IgD-negative memory B cell (primary cell): Measurements from ENCODE around the gene SEMA6A. TPM values are rescaled to one million over a fixed set of nuclear protein-coding genes. Genes with fewer than 3 reads are reported as not detected.
A peak's percentile ranks its signal among the peaks of the same experiment; 100 is the strongest.

Experiments
- H3K27ac Mint-ChIP-seq, 3 donors: one replicate each; pipeline ENCODE4 v1.8.0; 2020 to 2022; ENCODE audit warnings: mild to moderate bottlenecking in 3 of 3, mixed read lengths in 3 of 3, moderate library complexity in 1 of 3
- H3K27me3 Mint-ChIP-seq: one replicate; pipeline ENCODE4 v1.8.0; 2021; ENCODE audit warnings: mixed read lengths
- H3K36me3 Mint-ChIP-seq: one replicate; pipeline ENCODE4 v1.8.0; 2020; ENCODE audit warnings: mild to moderate bottlenecking, mixed read lengths
- H3K4me1 Mint-ChIP-seq, 3 donors: one replicate each; pipeline ENCODE4 v1.8.0; 2020 to 2022; ENCODE audit warnings: mixed read lengths in 3 of 3, mild to moderate bottlenecking in 1 of 3
- H3K4me3 Mint-ChIP-seq, 4 donors: one replicate each; pipeline ENCODE4 v1.8.0; 2020 to 2022; ENCODE audit warnings: mild to moderate bottlenecking in 4 of 4, mixed read lengths in 4 of 4, moderate library complexity in 3 of 4
- H3K9me3 Mint-ChIP-seq, 3 donors: one replicate each; pipeline ENCODE4 v1.8.0; 2020 to 2021; ENCODE audit warnings: mixed read lengths in 3 of 3, mild to moderate bottlenecking in 1 of 3
- polyA plus RNA-seq: library from polyadenylated mRNA; unstranded; fragments of 300-500 nt; fragmentation: Illumina TruSeq; gene quantifications from one replicate; pipeline ENCODE4 v1.2.3, GENCODE V29; 2021

The SEMA6A gene
- polyA plus RNA-seq, 1 donor from 2014 or later: 1.2 TPM

DNA sequence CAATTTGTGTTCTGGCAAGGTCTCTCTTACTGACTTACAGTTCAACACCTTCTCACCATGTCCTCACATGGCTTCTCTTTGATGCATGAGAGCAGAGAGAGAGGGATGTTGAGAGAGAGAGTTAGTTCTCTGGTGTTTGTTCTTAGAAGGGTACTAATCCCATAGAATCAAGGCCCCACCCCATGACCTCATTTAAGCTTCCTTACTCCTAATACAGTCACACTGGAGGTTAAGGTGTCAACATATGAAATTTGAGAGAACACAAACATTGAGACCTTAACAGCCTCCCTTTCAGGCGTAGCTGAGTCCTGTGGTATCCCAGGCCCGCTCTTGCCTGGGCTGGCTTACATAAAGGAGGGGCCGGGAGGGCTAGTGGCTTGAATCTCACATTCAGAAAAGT lies 10.6 kb upstream of the SEMA6A start:
- peaks cover 6% of the 10 kb centered on the region for H3K27me3 Mint-ChIP-seq
- no peak overlapping the region for H3K27ac Mint-ChIP-seq
- peak overlapping the region in 1 of 4 donors; percentile 25 for H3K4me3 Mint-ChIP-seq
- no peaks in the 10 kb centered on the region for H3K9me3 Mint-ChIP-seq
- H3K36me3 Mint-ChIP-seq: peaks cover 3% of the 10 kb centered on the region
- H3K4me1 Mint-ChIP-seq: peaks cover 0 to 3% (median 0%) of the 10 kb centered on the region in 3 donors

GRCh38 chr5:116583862-116584222 lies 9.2 kb upstream of the SEMA6A start:
- Mint-ChIP-seq H3K36me3 (peaks cover 3% of the 10 kb centered on the region), H3K9me3 (no peaks in the 10 kb centered on the region), H3K4me3 (no peak overlapping the region), H3K27ac (no peak overlapping the region), H3K27me3 (peaks cover 14% of the 10 kb centered on the region), H3K4me1 (peaks cover 0 to 6% (median 0%) of the 10 kb centered on the region in 3 donors)

DNA sequence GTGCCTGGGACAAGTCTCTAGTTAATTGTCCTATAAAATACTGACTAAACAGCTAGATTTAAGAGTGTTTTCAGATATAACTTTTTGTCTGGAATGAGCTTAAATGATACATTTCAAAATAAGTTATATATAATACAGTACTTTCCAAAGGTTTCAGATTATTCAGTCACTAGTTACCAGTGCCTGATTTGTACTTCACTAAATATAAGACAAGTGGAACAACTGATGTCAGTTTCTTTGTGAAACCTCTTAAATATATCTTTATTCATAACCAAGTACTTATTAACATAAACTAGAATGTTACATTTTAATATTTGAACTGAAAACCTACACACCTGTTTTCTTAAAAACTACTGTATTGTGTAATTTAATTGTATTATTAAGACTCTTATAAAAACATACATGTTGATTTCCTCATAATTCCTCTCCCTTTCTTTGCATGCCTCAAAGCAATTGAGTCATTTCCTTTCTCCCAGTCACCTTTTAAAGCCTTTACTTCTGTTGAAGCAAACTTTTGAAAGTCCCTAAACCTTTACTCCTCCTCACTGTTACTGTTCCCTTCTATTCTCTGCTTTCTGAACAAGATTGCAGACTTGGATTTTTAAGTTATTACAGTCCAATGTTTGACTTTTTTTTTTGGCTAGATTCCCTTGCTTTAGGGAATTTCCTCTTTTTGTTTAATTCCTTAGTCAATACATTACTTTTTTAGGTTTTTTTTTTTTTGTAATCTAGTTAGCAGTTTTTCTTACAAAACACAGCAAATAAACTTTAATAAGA lies 8.7 kb upstream of the SEMA6A start:
- peaks cover 14% of the 10 kb centered on the region for H3K27me3 Mint-ChIP-seq
- peaks cover 0 to 7% (median 0%) of the 10 kb centered on the region in 3 donors for H3K4me1 Mint-ChIP-seq
- H3K27ac Mint-ChIP-seq: no peak overlapping the region
- no peak overlapping the region for H3K4me3 Mint-ChIP-seq
- H3K9me3 Mint-ChIP-seq: no peaks in the 10 kb centered on the region
- peaks cover 3% of the 10 kb centered on the region for H3K36me3 Mint-ChIP-seq

- Mint-ChIP-seq H3K4me1 (peaks cover 6 to 12% (median 6%) of the 10 kb centered on the region in 3 donors), H3K4me3 (no peak overlapping the region), H3K36me3 (peaks cover 3% of the 10 kb centered on the region), H3K27me3 (peaks cover 21% of the 10 kb centered on the region), H3K27ac (no peak overlapping the region), H3K9me3 (no peaks in the 10 kb centered on the region)
Observed at GRCh38 chr5:116581910-116582309, 7.3 kb upstream of the SEMA6A start.

DNA sequence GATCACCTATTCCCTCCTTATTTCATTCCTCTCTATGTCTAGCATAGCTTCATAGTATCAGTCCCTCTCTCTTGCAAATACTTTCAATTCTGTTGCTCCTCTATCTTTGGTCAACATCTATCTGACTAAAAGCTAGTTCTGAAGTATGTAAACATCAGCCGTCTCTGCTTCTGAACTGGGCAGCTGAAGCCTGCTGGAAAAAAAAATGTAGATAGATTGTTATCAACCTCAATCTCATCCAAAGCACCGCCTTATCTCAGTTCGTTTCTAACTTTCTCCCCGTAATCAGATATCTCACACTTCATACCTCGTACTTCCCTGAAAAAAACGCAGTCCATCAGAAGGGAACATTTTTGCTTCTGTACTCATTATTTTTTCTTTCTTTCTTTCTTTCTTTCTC lies 4.5 kb upstream of the SEMA6A start:
- H3K9me3 Mint-ChIP-seq: no peaks in the 10 kb centered on the region

GRCh38 chr5:116578676-116579075 lies 4.1 kb upstream of the SEMA6A start:
- H3K4me1 Mint-ChIP-seq: peaks cover 14 to 33% (median 23%) of the 10 kb centered on the region in 3 donors
- no peaks in the 10 kb centered on the region for H3K36me3 Mint-ChIP-seq
- peak overlapping the region in 1 of 4 donors; percentile 1 for H3K4me3 Mint-ChIP-seq
- peaks cover 40% of the 10 kb centered on the region for H3K27me3 Mint-ChIP-seq
- H3K27ac Mint-ChIP-seq: no peak overlapping the region
- H3K9me3 Mint-ChIP-seq: no peaks in the 10 kb centered on the region

More for the DNA sequence above, 4.5 kb upstream of the SEMA6A start:
- peaks cover 13 to 33% (median 21%) of the 10 kb centered on the region in 3 donors for H3K4me1 Mint-ChIP-seq
- no peak overlapping the region for H3K27ac Mint-ChIP-seq
- no peaks in the 10 kb centered on the region for H3K36me3 Mint-ChIP-seq
- H3K4me3 Mint-ChIP-seq: peak overlapping the region in 2 of 4 donors; percentile 1 to 65
- H3K27me3 Mint-ChIP-seq: peaks cover 37% of the 10 kb centered on the region

GRCh38 chr5:116577064-116577788 lies 2.6 kb upstream of the SEMA6A start:
- peak overlapping the region in 3 of 4 donors; percentile 31 to 92 (median 87) for H3K4me3 Mint-ChIP-seq
- H3K9me3 Mint-ChIP-seq: no peaks in the 10 kb centered on the region
- H3K4me1 Mint-ChIP-seq: peaks cover 18 to 39% (median 26%) of the 10 kb centered on the region in 3 donors
- peaks cover 50% of the 10 kb centered on the region for H3K27me3 Mint-ChIP-seq
- peak overlapping the region in 2 of 3 donors; percentile 3 to 40 for H3K27ac Mint-ChIP-seq
- no peaks in the 10 kb centered on the region for H3K36me3 Mint-ChIP-seq

- H3K27me3 Mint-ChIP-seq: peaks cover 58% of the 10 kb centered on the region
- peak overlapping the region; percentile 83 to 92 (median 89) for H3K4me3 Mint-ChIP-seq
- H3K36me3 Mint-ChIP-seq: no peaks in the 10 kb centered on the region
- H3K4me1 Mint-ChIP-seq: peaks cover 18 to 45% (median 26%) of the 10 kb centered on the region in 3 donors
- no peaks in the 10 kb centered on the region for H3K9me3 Mint-ChIP-seq
- peak overlapping the region; percentile 3 to 88 (median 67) for H3K27ac Mint-ChIP-seq
Observed at GRCh38 chr5:116576053-116576713, 1.6 kb upstream of the SEMA6A start.

DNA sequence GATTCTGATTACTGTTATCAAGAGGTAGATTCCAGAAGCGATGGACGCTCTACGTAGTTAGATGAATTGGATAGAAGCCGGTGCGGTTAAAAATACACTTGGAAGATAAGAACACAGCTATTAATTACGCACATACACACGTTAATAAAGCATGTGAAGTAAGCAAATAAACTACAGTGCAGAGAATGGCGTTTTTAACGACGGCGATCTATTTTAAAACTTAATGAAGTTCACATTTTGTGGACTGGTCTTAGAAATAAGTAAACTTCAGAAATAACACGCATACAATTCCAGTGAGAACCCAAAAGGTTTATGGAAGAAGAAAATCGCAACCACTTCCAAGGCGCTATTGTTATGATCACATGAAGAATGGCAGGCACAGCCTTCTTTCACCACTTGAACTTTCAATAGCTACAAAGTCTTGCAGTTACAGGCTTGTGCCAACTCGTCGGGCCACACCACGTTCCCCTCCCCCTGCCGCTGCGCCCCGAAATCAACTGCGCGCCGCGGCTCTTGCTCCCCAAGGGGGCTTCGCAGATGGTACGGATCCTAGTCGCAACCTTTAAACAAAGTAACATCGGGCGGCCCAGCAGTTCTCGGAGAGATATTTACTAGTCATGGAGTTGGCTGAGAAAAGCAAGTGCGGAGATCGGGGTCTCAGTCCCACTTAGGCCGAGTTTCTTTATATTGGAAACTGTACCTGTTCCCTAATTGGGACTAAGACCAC lies 866 bp upstream of the SEMA6A start:
- H3K27me3 Mint-ChIP-seq: peaks cover 64% of the 10 kb centered on the region
- peak overlapping the region in 2 of 3 donors; percentile 41 to 88 for H3K27ac Mint-ChIP-seq
- peak overlapping the region; percentile 83 to 92 (median 89) for H3K4me3 Mint-ChIP-seq
- no peaks in the 10 kb centered on the region for H3K36me3 Mint-ChIP-seq
- peaks cover 18 to 45% (median 26%) of the 10 kb centered on the region in 3 donors for H3K4me1 Mint-ChIP-seq
- H3K9me3 Mint-ChIP-seq: no peaks in the 10 kb centered on the region

DNA sequence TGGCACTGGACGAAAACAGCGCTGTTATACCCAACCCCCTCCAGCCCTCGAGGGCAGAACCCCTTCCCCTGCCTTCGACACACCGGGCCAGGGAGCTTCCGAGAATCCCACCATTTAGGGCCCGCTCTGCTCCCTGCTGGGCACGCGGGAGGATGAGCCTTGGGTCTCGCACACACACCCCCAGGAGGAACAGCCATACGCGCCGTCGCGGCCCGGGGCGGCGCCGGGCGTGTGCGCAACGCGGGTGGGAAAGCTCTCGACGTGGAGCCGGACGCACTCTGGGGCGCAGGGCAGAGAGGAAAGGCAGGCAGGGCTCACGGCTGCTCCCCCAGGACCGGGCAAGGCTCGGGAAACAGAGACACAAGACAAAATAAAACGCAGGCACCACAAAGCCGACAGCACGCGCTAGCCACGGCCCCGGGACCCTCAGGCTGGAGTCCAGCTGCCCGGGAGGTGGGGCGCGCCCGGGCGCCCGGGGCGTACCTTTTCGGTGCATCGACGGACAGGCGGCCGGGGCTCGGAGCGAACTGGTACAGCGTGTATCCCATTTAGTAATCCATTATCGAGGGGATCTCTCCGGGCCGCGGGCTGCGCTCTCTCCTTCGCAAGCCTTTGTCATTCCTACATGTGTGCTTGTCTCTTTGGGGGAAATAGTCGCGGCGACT lies 789 bp downstream of the SEMA6A start:
- Mint-ChIP-seq H3K36me3 (no peaks in the 10 kb centered on the region), H3K9me3 (peaks cover 0 to 4% (median 0%) of the 10 kb centered on the region in 3 donors), H3K4me3 (peak overlapping the region; percentile 83 to 92 (median 89)), H3K27ac (peak overlapping the region; percentile 73 to 88 (median 81)), H3K4me1 (peaks cover 18 to 40% (median 26%) of the 10 kb centered on the region in 3 donors), H3K27me3 (peaks cover 64% of the 10 kb centered on the region)

GRCh38 chr5:116573279-116573701 lies 1.3 kb downstream of the SEMA6A start:
- peaks cover 18 to 39% (median 26%) of the 10 kb centered on the region in 3 donors for H3K4me1 Mint-ChIP-seq
- peaks cover 0 to 4% (median 0%) of the 10 kb centered on the region in 3 donors for H3K9me3 Mint-ChIP-seq
- H3K27me3 Mint-ChIP-seq: peaks cover 64% of the 10 kb centered on the region
- peak overlapping the region; percentile 70 to 91 (median 80) for H3K4me3 Mint-ChIP-seq
- no peaks in the 10 kb centered on the region for H3K36me3 Mint-ChIP-seq
- no peak overlapping the region for H3K27ac Mint-ChIP-seq

GRCh38 chr5:116572350-116573278 lies 2.0 kb downstream of the SEMA6A start:
- peak overlapping the region; percentile 70 to 91 (median 80) for H3K4me3 Mint-ChIP-seq
- H3K27me3 Mint-ChIP-seq: peaks cover 62% of the 10 kb centered on the region
- peaks cover 18 to 39% (median 26%) of the 10 kb centered on the region in 3 donors for H3K4me1 Mint-ChIP-seq
- no peaks in the 10 kb centered on the region for H3K36me3 Mint-ChIP-seq
- H3K9me3 Mint-ChIP-seq: peaks cover 0 to 4% (median 0%) of the 10 kb centered on the region in 3 donors
- no peak overlapping the region for H3K27ac Mint-ChIP-seq
